RPMI8226 (cell line): ENCODE measurements around the gene GBF1.

Source experiments
- DNase-seq: peaks from one replicate; pipeline ENCODE4 v3.0.0-alpha.2; 2015

The GBF1 gene

GRCh38 chr10:102425444-102425843 lies 180.1 kb downstream of the GBF1 start:
- no peak for DNase-seq

DNA sequence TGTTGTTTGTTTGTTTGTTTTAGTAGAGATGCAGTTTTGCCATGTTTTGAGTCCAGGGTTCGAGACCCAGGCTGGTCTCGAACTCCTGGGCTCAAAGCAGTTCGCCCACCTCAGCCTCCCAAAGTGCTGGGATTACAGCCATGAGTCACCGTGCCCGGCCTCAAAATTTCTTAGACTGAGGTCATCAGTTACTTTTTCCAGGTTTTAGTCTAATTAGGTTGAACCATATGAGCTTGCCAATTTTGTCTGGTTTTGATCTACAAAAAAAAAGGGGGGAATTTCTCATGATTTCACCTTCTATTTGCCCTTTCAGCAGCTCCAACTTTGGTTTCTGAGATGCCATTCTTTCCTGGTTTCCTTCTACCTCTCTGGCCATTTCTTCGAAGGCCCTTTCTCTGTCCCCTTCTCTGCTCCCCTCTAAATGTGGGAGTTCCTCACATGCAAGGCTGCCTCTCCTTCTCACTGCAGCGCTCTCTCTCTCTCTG lies 181.5 kb downstream of the GBF1 start:
- no peak for DNase-seq

- DNase-seq = no peak
Observed at GRCh38 chr10:102429468-102429867, 184.1 kb downstream of the GBF1 start.

DNA sequence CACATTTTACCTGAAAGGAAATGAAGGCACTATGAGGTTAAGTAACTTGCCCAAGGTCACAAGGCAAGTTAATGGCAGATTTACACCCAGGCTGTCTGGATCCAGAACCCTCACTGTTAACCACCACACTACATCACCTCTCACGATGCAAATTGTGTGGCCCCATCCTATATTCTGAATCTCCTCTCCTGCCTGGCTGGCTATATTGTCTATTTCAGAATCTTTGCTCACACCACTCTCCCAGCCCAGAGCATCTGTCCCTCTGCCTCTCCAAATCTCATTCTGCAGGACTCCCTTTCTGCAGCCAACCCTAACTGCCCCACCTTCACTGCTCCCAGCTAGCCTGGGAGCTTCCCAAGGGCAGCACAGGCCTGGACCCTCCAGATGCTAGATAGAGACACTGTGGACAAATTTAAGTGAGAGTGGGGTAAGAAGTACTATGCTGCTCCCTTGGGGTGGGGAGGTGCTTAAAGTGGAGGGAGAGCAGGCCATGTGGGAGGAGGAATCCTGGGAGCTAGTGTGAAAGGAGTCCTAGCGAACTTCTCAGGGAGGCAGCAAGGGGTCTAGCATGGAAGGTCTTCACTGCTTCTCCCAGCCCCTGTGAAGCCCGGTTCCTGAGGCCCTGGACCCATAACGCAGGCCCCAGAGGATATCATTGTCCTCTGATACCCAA lies 186.3 kb downstream of the GBF1 start:
- DNase-seq = no peak
